Colonic mucosa (tissue), 4 donors: Measurements from ENCODE around the gene LHPP. TPM values are rescaled to one million over a fixed set of nuclear protein-coding genes. Genes with fewer than 3 reads are reported as not detected.

Experiments
- DNase-seq: peaks from one replicate; pipeline ENCODE4 v3.0.0-alpha.2; 2020
- H3K27ac ChIP-seq: fragments of 200-600 bp; one replicate; pipeline ENCODE4 v1.8.0; 2021
- H3K27me3 ChIP-seq: fragments of 200-600 bp; one replicate; pipeline ENCODE4 v1.8.0; 2021
- H3K36me3 ChIP-seq: fragments of 200-600 bp; one replicate; pipeline ENCODE4 v1.8.0; 2021
- H3K4me1 ChIP-seq: fragments of 200-600 bp; one replicate; pipeline ENCODE4 v1.8.0; 2021; ENCODE audit warnings: mild to moderate bottlenecking
- H3K4me3 ChIP-seq: fragments of 200-600 bp; one replicate; pipeline ENCODE4 v1.8.0; 2021
- H3K9ac ChIP-seq, 2 donors: one replicate each; pipeline ENCODE4 v1.7.0; 2013; ENCODE audit warnings: control low read depth in 2 of 2, low read depth in 2 of 2, low read length in 2 of 2
- H3K9me3 ChIP-seq: fragments of 200-600 bp; one replicate; pipeline ENCODE4 v1.8.0; 2021
- intact Hi-C: fragments of 100-400 bp; cut with DNase I; formaldehyde crosslinking; loops from one replicate; pipeline ENCODE4 v1.14.1; 2022
- total RNA-seq, 2 donors: library from RNA; stranded (reverse); fragmentation: NEBNext Ultra II Directional in 1 of 2; extraction: Animal tissue kit (Norgen Biotek cat#: 25700) in 1 of 2; gene quantifications; one replicate each; pipeline ENCODE4 v1.2.1, GENCODE V29; 2021
- TF ChIP-seq, protein P1 (sequence below): fragments of 200-600 bp; IDR thresholded peaks from one replicate; pipeline ENCODE4 v1.8.0; 2022; ENCODE audit warnings: antibody characterized with exemption, mild to moderate bottlenecking
- donor health status: healthy.
- donor health status: DM: no; HTN: no; CAD: no.
- donor health status: DM: no; HTN: no; CAD: no.

Gene LHPP
- total RNA-seq, 2 donors from 2014 or later, result 12.8 to 24.6 TPM

DNA sequence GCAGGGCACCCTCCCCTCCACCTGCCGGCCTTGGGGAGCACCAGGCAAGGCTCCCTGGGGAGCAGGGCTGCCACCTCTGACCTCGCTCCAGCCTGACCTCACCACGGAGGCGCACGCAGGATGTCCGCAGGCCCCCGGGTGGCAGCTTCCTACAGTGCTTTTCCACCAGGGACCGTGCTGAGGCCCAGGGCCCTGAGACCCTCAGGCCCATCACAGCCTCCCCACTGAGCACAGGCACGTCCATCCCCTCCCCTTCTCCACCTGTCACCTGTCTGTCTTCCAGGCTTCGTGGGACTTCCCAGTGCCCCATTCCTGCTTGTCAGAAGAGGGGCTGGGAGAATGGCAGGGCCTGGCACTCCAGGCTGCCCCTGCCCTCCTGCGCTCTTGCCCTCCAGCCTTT is 90.1 kb downstream of the LHPP start:
- H3K4me3 ChIP-seq, result no peak overlapping the region
- no peaks in the 10 kb centered on the region for H3K4me1 ChIP-seq
- no peaks in the 10 kb centered on the region for H3K27me3 ChIP-seq
- H3K36me3 ChIP-seq, result no peaks in the 10 kb centered on the region
- no peak overlapping the region for H3K27ac ChIP-seq
- H3K9me3 ChIP-seq, result no peaks in the 10 kb centered on the region
- H3K9ac ChIP-seq, result no peak overlapping the region
- no peak for DNase-seq
- intact Hi-C loops, result no loop called here
- TF ChIP-seq, protein P1, sequence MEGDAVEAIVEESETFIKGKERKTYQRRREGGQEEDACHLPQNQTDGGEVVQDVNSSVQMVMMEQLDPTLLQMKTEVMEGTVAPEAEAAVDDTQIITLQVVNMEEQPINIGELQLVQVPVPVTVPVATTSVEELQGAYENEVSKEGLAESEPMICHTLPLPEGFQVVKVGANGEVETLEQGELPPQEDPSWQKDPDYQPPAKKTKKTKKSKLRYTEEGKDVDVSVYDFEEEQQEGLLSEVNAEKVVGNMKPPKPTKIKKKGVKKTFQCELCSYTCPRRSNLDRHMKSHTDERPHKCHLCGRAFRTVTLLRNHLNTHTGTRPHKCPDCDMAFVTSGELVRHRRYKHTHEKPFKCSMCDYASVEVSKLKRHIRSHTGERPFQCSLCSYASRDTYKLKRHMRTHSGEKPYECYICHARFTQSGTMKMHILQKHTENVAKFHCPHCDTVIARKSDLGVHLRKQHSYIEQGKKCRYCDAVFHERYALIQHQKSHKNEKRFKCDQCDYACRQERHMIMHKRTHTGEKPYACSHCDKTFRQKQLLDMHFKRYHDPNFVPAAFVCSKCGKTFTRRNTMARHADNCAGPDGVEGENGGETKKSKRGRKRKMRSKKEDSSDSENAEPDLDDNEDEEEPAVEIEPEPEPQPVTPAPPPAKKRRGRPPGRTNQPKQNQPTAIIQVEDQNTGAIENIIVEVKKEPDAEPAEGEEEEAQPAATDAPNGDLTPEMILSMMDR, result no peak

DNA sequence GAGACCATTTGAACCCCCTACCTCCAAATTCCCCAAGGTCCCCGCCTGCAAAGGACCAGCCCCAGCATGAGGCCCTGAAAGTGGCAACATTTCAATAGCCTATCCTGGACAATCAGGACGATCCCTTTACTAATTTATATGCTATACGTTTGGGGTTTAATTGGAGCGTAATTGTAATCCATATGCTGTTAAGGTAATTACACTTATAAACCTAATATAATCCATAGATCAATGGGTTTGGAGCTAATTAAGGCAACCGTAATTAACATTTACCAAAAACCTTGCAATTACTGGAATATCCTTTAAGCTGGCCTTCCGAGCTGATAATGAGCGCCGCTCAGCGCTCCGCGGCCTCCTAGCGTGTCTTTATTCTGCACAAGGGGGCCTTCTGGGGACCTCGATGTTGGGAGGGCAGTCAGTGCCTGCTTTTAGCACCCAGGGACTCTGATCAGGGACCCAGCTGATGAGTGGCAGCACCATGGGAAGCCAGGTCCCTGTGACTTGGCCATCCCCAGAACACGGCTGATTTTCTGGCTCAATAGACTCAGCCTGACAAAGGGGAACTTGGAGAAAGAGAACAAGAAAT is 91.2 kb downstream of the LHPP start:
- TF ChIP-seq, protein P1, result no peak
- DNase-seq, result no peak
- intact Hi-C loops, result no loop called here
- H3K4me1 ChIP-seq, result no peaks in the 10 kb centered on the region
- H3K9ac ChIP-seq, result no peak overlapping the region
- H3K27ac ChIP-seq, result no peak overlapping the region
- H3K36me3 ChIP-seq, result no peaks in the 10 kb centered on the region
- no peak overlapping the region for H3K4me3 ChIP-seq
- no peaks in the 10 kb centered on the region for H3K9me3 ChIP-seq
- no peaks in the 10 kb centered on the region for H3K27me3 ChIP-seq

DNA sequence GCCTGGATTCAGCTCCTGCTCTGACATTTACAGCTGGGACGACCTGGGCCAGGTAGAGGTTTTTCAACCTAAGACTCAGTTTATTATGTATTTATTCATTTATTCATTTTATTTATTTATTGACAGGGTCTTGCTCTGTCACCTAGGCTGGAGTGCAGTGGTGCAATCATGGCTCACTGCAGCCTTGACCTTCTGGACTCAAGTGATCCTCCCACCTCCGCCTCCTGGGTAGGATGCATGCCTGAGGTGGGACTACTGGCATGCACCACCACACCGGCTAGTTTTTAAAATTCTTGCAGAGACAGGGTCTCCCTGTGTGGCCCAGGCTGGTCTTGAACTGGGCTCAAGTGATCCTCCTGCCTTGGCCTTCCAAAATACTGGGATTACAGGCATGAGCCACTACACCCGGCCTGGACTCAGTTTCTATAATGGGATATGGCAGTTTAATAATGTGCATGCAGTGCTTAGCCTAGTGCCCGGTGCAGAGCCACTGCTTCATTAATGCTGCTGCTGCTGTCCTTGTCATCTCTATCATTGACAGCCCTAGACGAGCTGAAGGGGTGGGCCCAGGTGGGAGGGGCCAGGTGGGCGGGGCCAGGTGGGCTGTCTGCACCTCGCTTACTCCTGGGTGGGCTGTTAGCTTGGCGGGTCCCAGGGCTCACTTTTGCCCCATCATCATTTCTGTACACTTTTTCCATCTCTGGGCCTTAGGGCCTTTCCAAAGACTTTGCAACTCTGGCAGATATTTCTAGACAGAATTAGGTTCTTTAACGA is 92.6 kb downstream of the LHPP start:
- Histone ChIP-seq H3K4me1 (no peaks in the 10 kb centered on the region), H3K4me3 (no peak overlapping the region), H3K27ac (no peak overlapping the region), H3K9ac (no peak overlapping the region), H3K27me3 (no peaks in the 10 kb centered on the region), H3K36me3 (no peaks in the 10 kb centered on the region), H3K9me3 (no peaks in the 10 kb centered on the region)
- intact Hi-C loops, result no loop called here
- TF ChIP-seq, protein P1, result no peak
- DNase-seq, result no peak

DNA sequence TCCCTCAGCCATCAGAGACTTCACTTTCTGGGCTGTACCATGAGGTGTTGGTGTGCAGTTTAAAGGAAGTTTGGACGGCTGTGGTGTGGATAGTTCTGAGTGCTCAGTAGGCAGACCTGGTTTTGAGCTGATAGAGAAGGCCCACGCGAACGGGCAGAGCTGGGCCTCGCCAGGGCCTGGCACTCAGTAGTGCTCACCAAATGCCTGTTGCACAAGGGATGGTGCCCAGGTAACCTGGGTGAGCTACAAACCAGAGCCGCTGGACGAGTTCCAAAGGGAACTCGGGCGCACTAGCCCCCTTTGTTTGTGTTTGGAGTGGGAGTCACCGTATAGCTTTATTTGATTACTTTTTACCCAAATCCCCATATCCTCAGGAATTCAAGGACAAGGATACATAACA is 95.5 kb downstream of the LHPP start:
- DNase-seq, result no peak
- intact Hi-C loops, result no loop called here
- no peaks in the 10 kb centered on the region for H3K27me3 ChIP-seq

DNA sequence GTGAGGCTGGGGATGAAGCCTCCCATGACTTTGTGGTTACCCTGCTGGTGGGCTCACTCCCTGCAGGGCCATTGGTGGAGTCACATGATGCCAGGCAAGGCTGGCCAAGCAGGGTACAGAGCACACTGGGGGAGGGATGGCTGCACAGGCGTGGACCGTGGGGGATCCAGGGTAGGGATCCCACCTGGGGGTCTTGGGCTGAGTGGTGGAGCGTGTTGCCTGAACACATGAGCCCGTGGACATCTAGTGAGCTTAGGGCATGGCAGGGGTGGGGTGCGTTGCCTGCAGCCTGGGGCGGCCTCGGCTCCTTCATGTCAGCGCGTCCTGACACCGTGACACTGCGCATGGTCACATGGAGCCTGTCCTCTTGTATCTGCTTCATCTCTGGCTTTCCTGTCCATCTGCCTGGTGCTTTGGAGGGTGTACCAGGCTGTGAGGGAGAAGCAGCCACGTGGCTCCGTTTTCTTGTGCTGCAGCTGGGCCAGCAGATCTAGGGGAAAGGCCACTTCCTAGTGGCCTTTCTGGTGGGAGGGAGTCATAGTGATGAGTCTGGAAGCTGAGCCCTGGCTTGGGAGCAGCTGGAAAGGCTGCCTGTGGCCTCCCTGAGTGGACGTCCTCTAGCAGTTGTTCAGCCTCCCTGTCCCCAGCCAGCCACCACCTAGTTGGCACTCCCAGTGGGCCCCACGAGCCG is 96.2 kb downstream of the LHPP start:
- no peaks in the 10 kb centered on the region for H3K27me3 ChIP-seq
- DNase-seq, result no peak
- H3K9ac ChIP-seq, result no peak overlapping the region
- no peaks in the 10 kb centered on the region for H3K4me1 ChIP-seq
- no peaks in the 10 kb centered on the region for H3K36me3 ChIP-seq
- H3K4me3 ChIP-seq, result no peak overlapping the region
- intact Hi-C loops, result no loop called here
- H3K9me3 ChIP-seq, result no peaks in the 10 kb centered on the region
- no peak overlapping the region for H3K27ac ChIP-seq
- TF ChIP-seq, protein P1, result no peak

More for the DNA sequence above, 95.5 kb downstream of the LHPP start:
- TF ChIP-seq, protein P1, result no peak
- no peaks in the 10 kb centered on the region for H3K4me1 ChIP-seq
- H3K9ac ChIP-seq, result no peak overlapping the region
- H3K9me3 ChIP-seq, result no peaks in the 10 kb centered on the region
- H3K27ac ChIP-seq, result no peak overlapping the region
- no peaks in the 10 kb centered on the region for H3K36me3 ChIP-seq
- H3K4me3 ChIP-seq, result no peak overlapping the region
